Activated B cell treated with CpG ODN at 0.5 μM for 24 hours (primary cell): ENCODE results near the gene DUSP8. TPM values are rescaled to one million over a fixed set of nuclear protein-coding genes. Genes with fewer than 3 reads are reported as not detected.

Experiments used
- ATAC-seq: fragments of 200-7000 bp; cut with Tn5 transposase; one replicate; pipeline ENCODE4 v1.10.0; 2021; ENCODE audit warnings: low read depth, mild to moderate bottlenecking, moderate library complexity
- CTCF ChIA-PET: fragments of 350-600 bp; sonication (Branson Sonifier 250); formaldehyde crosslinking; loops from one replicate; lab custom pipeline; 2021; ENCODE audit warnings: antibody characterized with exemption; lab: Charles Lee
- POLR2A ChIA-PET: fragments of 350-600 bp; sonication (Branson Sonifier 250); formaldehyde crosslinking; loops from one replicate; lab custom pipeline; 2021; ENCODE audit warnings: antibody characterized with exemption; lab: Charles Lee
- DNase-seq: peaks from one replicate; pipeline ENCODE4 v3.0.0; 2022
- H3K27ac Mint-ChIP-seq: one replicate; pipeline ENCODE4 v1.8.0; 2020; ENCODE audit warnings: mixed read lengths
- H3K27me3 Mint-ChIP-seq: one replicate; pipeline ENCODE4 v1.8.0; 2021; ENCODE audit warnings: mixed read lengths
- H3K36me3 Mint-ChIP-seq: one replicate; pipeline ENCODE4 v1.8.0; 2021; ENCODE audit warnings: low read depth, mixed read lengths
- H3K4me1 Mint-ChIP-seq: one replicate; pipeline ENCODE4 v1.8.0; 2021; ENCODE audit warnings: mixed read lengths
- H3K4me3 Mint-ChIP-seq: one replicate; pipeline ENCODE4 v1.8.0; 2020; ENCODE audit warnings: mild to moderate bottlenecking, mixed read lengths
- H3K9me3 Mint-ChIP-seq: one replicate; pipeline ENCODE4 v1.8.0; 2020; ENCODE audit warnings: mixed read lengths
- intact Hi-C: fragments of 100-400 bp; cut with micrococcal nuclease; formaldehyde crosslinking; loops from one replicate; pipeline ENCODE4 v1.15.1; 2024
- total RNA-seq: library from RNA; stranded (reverse); gene quantifications from 2 replicates; pipeline ENCODE4 v1.2.3, GENCODE V29; 2022
- TF ChIP-seq, protein P1 (sequence below): fragments of 200-600 bp; IDR thresholded peaks from one replicate; pipeline ENCODE4 v1.8.0; 2022; ENCODE audit warnings: antibody characterized with exemption, mild to moderate bottlenecking

The DUSP8 gene
- total RNA-seq, 1 donor from 2014 or later: 1.3 TPM

DNA sequence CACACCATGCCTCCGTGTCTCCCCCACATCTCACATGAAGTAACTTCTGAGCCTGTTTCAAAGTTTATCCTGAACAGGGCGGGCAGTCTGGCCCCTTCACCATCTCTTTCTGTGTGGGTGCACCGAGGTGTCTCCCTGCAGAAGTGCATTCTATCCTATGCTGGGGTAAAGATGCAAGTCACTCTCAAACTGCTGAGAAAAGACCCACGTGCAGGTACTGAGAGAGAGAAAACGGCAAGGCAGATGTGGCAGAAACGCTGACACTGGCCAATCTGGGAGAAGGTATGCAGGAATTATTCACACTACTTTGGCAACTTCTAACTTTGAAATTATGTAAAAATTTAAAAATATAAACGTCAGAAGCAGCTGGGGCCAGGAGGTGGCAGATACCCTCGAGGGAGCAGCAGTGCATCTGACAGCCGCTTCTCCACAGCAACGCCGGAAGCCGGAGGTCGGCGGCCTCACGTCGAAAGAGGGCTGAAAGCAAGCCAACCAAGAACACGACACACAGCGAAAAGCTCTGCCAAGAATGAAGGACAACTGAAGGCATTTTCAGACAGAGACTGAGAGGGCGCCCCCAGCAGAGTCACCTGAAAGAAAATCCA, 51.3 kb downstream of the DUSP8 start:
- ATAC-seq (peak; percentile 18), DNase-seq (no peak)
- TF ChIP-seq, protein P1, sequence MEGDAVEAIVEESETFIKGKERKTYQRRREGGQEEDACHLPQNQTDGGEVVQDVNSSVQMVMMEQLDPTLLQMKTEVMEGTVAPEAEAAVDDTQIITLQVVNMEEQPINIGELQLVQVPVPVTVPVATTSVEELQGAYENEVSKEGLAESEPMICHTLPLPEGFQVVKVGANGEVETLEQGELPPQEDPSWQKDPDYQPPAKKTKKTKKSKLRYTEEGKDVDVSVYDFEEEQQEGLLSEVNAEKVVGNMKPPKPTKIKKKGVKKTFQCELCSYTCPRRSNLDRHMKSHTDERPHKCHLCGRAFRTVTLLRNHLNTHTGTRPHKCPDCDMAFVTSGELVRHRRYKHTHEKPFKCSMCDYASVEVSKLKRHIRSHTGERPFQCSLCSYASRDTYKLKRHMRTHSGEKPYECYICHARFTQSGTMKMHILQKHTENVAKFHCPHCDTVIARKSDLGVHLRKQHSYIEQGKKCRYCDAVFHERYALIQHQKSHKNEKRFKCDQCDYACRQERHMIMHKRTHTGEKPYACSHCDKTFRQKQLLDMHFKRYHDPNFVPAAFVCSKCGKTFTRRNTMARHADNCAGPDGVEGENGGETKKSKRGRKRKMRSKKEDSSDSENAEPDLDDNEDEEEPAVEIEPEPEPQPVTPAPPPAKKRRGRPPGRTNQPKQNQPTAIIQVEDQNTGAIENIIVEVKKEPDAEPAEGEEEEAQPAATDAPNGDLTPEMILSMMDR: no peak
- Mint-ChIP-seq H3K27ac (peak overlapping the region; percentile 74), H3K36me3 (peaks cover 2% of the 10 kb centered on the region), H3K4me3 (peak overlapping the region; percentile 76), H3K27me3 (no peaks in the 10 kb centered on the region), H3K9me3 (no peaks in the 10 kb centered on the region), H3K4me1 (peaks cover 73% of the 10 kb centered on the region)
- POLR2A ChIA-PET: interaction anchor here (2.1 kb wide), 1 partner anchor 53 kb away, joined by 13 read pairs; no protein-coding TSS in a partner anchor
- CTCF ChIA-PET: interaction anchor here (2.7 kb wide), 1 partner anchor 54 kb away, joined by 13 read pairs; no protein-coding TSS in a partner anchor
- intact Hi-C loops: loop anchor here (1.0 to 5.0 kb wide), 5 partner anchors 28 to 723 kb away; partner anchors contain the start of gene SLC25A22

DNA sequence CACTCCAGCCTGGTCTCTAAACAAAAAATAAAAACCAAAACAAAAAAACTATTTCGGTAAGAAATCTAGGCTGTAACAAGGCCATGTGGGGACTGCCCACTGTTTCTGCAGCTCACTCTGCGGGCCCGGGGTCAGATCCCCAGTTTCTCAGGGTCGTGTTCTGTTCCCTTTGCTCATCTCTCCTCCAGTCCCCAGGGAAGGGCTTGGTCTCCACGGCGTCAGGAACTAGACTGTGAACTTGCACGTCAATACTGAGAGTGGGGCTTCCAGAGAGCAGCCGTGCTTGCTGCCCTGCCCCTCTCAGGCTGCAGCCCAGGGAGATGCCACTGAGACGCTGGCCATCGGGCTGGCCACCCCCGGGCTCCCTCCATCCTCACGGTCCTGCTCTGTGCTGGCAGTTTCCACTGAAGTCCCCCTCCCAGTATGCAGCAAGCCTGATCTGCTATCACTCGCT, 51.8 kb downstream of the DUSP8 start:
- no peak for ATAC-seq

GRCh38 chr11:1519028-1520010, 52.8 kb downstream of the DUSP8 start:
- ChIA-PET CTCF (no interaction called here), POLR2A (no interaction called here)
- H3K4me1 Mint-ChIP-seq: peaks cover 78% of the 10 kb centered on the region
- peaks cover 2% of the 10 kb centered on the region for H3K36me3 Mint-ChIP-seq
- TF ChIP-seq, protein P1: no peak
- no peak overlapping the region for H3K4me3 Mint-ChIP-seq
- no peak overlapping the region for H3K27ac Mint-ChIP-seq
- DNase-seq (no peak), ATAC-seq (no peak)
- no peaks in the 10 kb centered on the region for H3K27me3 Mint-ChIP-seq
- intact Hi-C loops: loop anchor here (5.0 kb wide), 3 partner anchors 137 to 722 kb away; partner anchors contain the start of gene SLC25A22
- H3K9me3 Mint-ChIP-seq: no peaks in the 10 kb centered on the region

More for the DNA sequence above, 51.8 kb downstream of the DUSP8 start:
- DNase-seq: no peak
- Mint-ChIP-seq H3K4me1 (peaks cover 78% of the 10 kb centered on the region), H3K4me3 (peak overlapping the region; percentile 76), H3K27ac (peak overlapping the region; percentile 12), H3K27me3 (no peaks in the 10 kb centered on the region), H3K36me3 (peaks cover 2% of the 10 kb centered on the region), H3K9me3 (no peaks in the 10 kb centered on the region)
- intact Hi-C loops: loop anchor here (5.0 kb wide), 3 partner anchors 138 to 723 kb away; partner anchors contain the start of gene SLC25A22
- TF ChIP-seq, protein P1: no peak
- POLR2A ChIA-PET: no interaction called here
- CTCF ChIA-PET: no interaction called here

GRCh38 chr11:1518301-1518700, 53.8 kb downstream of the DUSP8 start:
- ChIA-PET POLR2A (no interaction called here), CTCF (interaction anchor here (0.8 kb wide), 1 partner anchor 57 kb away, joined by 3 read pairs; no protein-coding TSS in a partner anchor)
- Mint-ChIP-seq H3K36me3 (peaks cover 7% of the 10 kb centered on the region), H3K4me1 (peaks cover 72% of the 10 kb centered on the region), H3K27ac (no peak overlapping the region), H3K4me3 (no peak overlapping the region), H3K27me3 (no peaks in the 10 kb centered on the region), H3K9me3 (no peaks in the 10 kb centered on the region)
- no peak for ATAC-seq
- DNase-seq: no peak
- intact Hi-C loops: no loop called here
- TF ChIP-seq, protein P1: no peak
